Neuron (in vitro differentiated cells): ENCODE results near the gene PLXND1.
"Not testable (repeated sequence)": the region's sequence is repeated elsewhere in the genome, so short reads cannot be mapped to it uniquely, and the experiment has no call there.

ENCODE experiments used
- H2AFZ ChIP-seq: one replicate; pipeline ENCODE4 v1.6.1; 2013; ENCODE audit warnings: low read depth, mild to moderate bottlenecking, inconsistent platforms, low read length, moderate library complexity
- H3K27me3 ChIP-seq: one replicate; pipeline ENCODE4 v1.6.1; 2013; ENCODE audit warnings: low read length; ENCODE audit not compliant: insufficient read depth
- H3K36me3 ChIP-seq: one replicate; pipeline ENCODE4 v1.6.1; 2013; ENCODE audit warnings: low read length; ENCODE audit not compliant: insufficient read depth
- H3K4me1 ChIP-seq: one replicate; pipeline ENCODE4 v1.6.1; 2013; ENCODE audit warnings: low read length; ENCODE audit not compliant: insufficient read depth
- H3K4me3 ChIP-seq: 2 replicates; pipeline ENCODE4 v1.5.1; 2013; ENCODE audit warnings: mild to moderate bottlenecking, low read length, moderate library complexity
- H3K9me3 ChIP-seq: one replicate; pipeline ENCODE4 v1.6.1; 2013; ENCODE audit warnings: low read length

Gene PLXND1

DNA sequence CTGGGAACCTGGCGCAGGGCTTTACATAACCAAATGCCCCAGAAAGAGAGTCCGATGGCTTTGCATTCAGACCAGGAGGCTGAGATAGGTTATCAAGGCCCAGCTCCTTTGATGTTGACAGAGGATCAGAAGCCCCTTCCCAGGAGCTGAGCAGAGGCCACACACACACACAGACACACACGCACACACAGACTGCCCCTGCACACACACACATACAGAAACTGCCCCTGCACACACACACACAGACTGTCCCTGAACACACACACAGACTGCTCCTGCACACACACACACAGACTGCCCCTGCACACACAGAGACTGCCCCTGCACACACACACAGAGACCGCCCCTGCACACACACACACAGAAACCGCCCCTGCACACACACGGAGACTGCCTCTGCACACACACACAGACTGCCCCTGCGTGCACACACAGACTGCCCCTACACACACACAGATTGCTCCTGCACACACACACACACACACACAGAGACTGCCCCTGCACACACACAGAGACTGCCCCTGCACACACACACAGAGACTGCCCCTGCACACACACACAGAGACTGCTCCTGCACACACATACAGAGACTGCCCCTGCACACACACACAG is 90.5 kb downstream of the PLXND1 start:
- peaks cover 44% of the 10 kb centered on the region for H3K36me3 ChIP-seq
- not testable (repeated sequence) for H3K9me3 ChIP-seq, H3K4me3 ChIP-seq, H3K4me1 ChIP-seq, H3K27me3 ChIP-seq, H2AFZ ChIP-seq

DNA sequence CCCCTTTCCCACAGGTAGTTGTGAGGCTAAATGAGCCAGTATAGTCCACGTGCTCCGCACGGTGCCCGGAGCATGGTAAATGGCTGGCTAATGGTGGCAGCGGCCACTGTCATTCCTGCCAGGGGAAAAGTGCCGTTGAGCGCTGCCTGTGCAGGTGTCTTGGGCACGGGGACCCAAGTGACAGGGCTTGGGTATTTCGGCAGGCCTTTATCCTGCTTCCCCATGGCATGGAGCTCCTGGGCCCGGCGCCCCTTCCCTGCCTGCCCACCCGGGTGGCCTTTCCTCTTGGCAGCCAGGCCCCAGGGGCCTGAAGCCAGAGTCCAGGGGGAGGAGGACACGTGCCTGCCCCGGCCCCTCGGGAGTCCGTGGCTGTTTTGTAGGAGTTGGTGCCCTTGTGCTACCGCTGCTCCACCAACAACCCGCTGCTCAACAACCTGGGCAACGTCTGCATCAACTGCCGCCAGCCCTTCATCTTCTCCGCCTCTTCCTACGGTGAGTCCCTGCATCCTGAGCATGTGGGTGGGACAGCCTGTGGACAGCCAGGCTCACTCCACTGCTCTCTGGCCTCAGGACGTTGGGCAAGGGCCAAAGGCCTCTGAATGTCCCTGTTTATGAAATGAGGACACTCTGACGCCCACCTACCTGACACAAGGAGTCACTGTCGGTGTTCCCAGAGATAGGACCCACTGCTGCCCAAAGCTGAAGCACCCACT is 91.2 kb downstream of the PLXND1 start:
- H3K27me3 ChIP-seq, H3K9me3 ChIP-seq, H2AFZ ChIP-seq, H3K4me3 ChIP-seq, H3K4me1 ChIP-seq: not testable (repeated sequence)
- peaks cover 47% of the 10 kb centered on the region for H3K36me3 ChIP-seq

DNA sequence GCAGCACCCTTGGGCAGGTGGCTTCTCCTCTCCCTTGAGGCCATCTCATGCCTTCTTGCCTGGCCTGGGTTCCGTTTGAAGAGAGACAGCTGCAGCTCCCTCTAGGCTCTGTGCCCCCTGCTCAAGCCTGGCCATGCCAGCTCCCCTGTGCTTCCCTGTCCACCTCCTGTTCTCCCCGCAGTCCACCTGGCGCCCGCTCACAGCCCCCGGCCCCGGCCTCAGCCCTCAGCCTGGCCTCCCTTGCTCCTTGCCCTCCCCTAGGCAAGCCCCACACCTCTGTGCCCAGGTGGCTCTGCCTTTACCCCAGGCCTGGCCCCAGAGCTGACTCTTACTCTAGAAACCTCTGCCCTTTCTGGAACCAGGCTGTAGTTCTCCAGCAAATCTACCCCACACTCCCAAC is 91.9 kb downstream of the PLXND1 start:
- Histone ChIP-seq H2AFZ (no peak overlapping the region), H3K9me3 (no peaks in the 10 kb centered on the region), H3K27me3 (no peaks in the 10 kb centered on the region), H3K4me3 (no peak overlapping the region), H3K36me3 (peaks cover 46% of the 10 kb centered on the region), H3K4me1 (no peaks in the 10 kb centered on the region)

DNA sequence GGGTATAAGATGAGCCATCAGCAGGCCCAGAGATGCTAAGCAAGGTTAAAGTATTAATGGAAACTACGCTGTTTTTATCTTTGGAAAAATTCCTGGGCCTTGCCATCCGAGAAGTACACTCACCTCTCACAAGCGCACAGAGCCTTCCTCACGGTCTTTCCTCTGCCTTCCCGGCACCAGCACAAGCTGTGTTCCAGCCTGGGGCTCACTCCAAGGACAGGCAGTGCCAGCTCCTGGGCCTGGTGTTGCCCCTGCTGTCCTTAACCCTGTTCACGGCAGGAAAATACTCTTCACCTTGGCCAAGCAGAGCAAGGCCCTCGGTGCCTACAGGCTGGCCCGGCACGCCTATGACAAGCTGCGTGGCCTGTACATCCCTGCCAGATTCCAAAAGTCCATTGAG is 92.4 kb downstream of the PLXND1 start:
- Histone ChIP-seq H3K27me3 (no peaks in the 10 kb centered on the region), H2AFZ (no peak overlapping the region), H3K4me1 (no peaks in the 10 kb centered on the region), H3K36me3 (peaks cover 44% of the 10 kb centered on the region), H3K9me3 (no peaks in the 10 kb centered on the region), H3K4me3 (no peak overlapping the region)

DNA sequence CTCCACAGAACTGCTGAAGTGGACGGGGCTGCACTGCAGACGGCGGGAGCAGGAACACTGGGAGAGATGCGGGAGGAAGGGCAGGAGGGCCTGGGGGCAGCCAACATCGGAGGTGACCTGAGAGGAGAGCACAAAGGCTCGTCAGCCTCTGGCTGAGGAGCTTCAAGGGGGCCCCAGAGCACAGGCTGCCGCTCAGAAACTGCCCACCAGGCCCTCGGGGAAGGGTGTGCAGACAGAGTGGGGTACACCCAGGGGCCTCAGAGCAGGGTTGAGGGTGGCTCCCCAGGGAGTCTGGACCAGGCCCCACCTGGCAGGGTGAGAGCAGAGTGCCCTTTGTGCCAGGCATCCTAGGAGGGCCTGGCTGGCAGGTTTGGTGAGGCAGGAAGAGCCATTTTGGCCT is 92.8 kb downstream of the PLXND1 start:
- Histone ChIP-seq H3K9me3 (no peaks in the 10 kb centered on the region), H2AFZ (no peak overlapping the region), H3K27me3 (no peaks in the 10 kb centered on the region), H3K4me3 (no peak overlapping the region), H3K4me1 (no peaks in the 10 kb centered on the region), H3K36me3 (peaks cover 44% of the 10 kb centered on the region)

DNA sequence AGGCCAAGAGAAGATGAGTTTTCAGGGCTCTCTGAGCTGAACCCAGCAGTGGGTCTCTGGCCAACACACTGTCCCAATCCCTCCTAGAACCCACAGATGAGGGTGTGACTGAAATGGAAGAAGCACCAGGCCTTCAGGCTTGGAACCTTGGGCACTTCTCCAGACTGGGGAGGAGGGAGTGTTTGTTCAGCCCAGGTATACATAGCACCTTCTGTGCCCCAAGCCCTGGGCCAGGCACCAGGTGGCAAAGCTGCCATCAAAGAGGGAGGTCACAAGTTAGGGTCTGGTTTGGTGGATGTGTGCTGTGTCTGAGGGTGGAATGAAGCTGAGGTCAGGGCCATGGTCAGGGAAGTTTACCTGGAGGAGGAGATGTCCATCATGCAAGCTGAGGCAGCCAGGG is 93.9 kb downstream of the PLXND1 start:
- peaks cover 47% of the 10 kb centered on the region for H3K36me3 ChIP-seq
- no peak overlapping the region for H3K4me3 ChIP-seq
- no peak overlapping the region for H2AFZ ChIP-seq
- no peaks in the 10 kb centered on the region for H3K9me3 ChIP-seq
- no peaks in the 10 kb centered on the region for H3K27me3 ChIP-seq
- H3K4me1 ChIP-seq, result no peaks in the 10 kb centered on the region

DNA sequence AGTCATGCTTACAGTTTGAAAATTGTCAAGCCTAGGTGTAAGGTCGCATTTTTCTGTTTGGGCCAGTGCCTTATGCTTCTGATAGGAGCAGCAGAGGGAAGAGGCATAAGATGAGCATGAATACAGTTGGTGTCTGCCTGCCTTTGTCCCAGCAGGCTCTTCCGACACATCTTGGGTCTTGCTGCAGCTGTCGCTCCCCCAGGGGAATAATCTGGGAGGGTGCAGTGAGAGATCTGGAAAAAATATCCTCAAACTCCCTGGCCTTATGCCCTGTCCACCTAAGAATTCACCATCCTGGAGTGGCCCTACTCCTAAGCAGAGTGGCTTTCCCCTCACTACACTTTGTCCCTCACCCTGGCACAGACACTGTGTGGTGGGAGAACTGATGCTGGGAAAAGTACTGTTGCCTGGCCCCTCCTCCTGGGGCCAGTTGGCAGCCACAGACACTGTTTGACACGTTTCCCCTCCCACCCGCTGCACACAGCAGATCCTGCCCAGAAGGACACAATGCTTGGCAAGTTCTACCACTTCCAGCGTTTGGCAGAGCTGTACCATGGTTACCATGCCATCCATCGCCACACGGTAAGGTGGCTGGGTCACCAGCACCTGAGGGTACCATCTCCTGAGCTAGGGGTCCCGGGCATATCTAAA is 99.2 kb downstream of the PLXND1 start:
- no peaks in the 10 kb centered on the region for H3K27me3 ChIP-seq
- peaks cover 67% of the 10 kb centered on the region for H3K36me3 ChIP-seq
- no peaks in the 10 kb centered on the region for H3K4me1 ChIP-seq

DNA sequence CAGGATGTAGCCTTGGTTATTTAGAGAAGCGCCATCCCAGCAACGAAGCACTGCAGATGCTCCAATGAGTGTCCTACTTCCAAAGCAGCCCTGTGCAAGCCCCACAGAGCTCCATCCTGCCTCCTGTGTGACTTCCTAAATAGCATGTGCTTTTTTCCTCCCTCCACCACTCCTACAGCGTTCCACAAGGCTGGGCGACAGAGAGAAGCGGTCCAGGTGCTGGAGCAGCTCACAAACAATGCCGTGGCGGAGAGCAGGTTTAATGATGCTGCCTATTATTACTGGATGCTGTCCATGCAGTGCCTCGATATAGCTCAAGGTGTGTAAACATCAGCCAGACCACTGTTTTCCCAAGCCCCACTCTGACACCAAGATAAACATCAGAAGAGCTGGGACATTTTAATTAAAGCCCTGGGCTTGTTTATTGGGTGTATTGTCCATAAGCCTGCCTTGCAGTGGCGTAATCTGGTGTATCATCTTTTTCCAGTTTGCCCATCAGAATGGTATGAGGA is 100.2 kb downstream of the PLXND1 start:
- no peaks in the 10 kb centered on the region for H3K9me3 ChIP-seq
- no peak overlapping the region for H3K4me3 ChIP-seq
- no peaks in the 10 kb centered on the region for H3K27me3 ChIP-seq
- no peaks in the 10 kb centered on the region for H3K4me1 ChIP-seq
- H3K36me3 ChIP-seq, result peaks cover 67% of the 10 kb centered on the region
- no peak overlapping the region for H2AFZ ChIP-seq

More for the DNA sequence above, 99.2 kb downstream of the PLXND1 start:
- Histone ChIP-seq H3K4me3 (no peak overlapping the region), H2AFZ (no peak overlapping the region), H3K9me3 (no peaks in the 10 kb centered on the region)

DNA sequence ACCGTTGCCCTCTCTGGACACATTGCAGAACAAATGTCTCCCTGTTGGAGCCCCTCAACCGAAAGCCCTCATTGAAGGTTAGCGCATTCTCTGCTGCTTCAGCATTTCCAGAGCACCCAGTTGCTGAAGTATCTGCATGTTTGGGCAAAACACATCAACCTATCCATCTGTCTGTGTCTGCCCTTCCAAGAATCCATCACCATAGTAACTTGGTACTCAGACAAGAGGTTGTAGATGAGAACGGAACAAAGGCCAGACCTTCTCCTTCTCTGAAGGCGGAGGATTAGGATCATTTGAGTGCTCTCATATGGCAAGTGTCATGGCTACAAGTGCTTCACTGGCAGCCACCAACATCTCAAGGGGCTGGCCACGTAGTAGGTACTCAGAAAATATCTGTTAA is 101.1 kb downstream of the PLXND1 start:
- no peaks in the 10 kb centered on the region for H3K27me3 ChIP-seq
- H2AFZ ChIP-seq, result no peak overlapping the region
- H3K9me3 ChIP-seq, result no peaks in the 10 kb centered on the region
- peaks cover 69% of the 10 kb centered on the region for H3K36me3 ChIP-seq
- no peak overlapping the region for H3K4me3 ChIP-seq
- H3K4me1 ChIP-seq, result no peaks in the 10 kb centered on the region
